SKM-1 treated with dmso at 0.1 percent for 144 hours (cell line): ENCODE measurements around the gene HBS1L.

ENCODE experiments used
- DNase-seq: peaks from one replicate; lab custom pipeline; 2025; ENCODE audit not compliant: unreplicated experiment; lab: John Stamatoyannopoulos, UW

The HBS1L gene

DNA sequence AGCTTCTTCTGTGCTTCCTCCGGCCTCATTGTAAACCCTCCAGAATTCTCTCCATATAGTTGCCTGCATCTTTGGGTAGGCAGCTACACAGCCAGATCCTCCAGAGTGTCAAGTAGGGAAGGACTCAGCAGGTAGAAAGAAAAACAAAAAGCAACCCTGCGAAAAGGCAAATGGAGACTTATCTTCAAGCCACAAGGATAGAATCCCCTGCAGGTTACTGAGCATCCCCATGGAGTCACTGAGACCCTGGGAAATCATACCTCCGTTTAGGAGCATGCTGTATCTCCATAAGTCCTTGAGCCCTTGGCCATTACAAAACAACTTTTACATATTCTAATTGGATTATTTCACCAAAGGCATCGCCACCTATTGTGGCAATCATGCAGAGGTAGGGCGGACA is 133.3 kb downstream of the HBS1L start:
- no peak for DNase-seq

DNA sequence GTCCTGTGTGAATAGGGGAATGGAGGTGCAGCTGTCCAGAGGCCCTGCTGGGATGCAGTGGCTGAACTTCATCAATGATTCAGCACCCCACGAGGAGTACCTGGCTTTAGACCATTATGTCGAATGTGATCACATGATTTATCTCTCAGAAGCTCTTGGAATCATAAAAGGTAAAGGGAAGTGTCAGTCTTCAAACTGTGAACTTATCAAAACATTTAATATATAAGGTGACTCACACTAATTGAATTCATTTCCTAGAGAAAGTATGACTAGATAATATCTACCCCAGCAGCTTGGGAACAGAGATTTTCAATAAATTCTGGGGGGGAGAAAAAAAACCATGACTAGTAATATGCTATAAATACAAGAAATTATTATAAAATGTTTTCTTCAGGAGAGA is 134.2 kb downstream of the HBS1L start:
- DNase-seq, result no peak

GRCh38 chr6:134918418-134918961 is 136.1 kb downstream of the HBS1L start:
- DNase-seq, result no peak

GRCh38 chr6:134911547-134911946 is 143.1 kb downstream of the HBS1L start:
- DNase-seq, result no peak

DNA sequence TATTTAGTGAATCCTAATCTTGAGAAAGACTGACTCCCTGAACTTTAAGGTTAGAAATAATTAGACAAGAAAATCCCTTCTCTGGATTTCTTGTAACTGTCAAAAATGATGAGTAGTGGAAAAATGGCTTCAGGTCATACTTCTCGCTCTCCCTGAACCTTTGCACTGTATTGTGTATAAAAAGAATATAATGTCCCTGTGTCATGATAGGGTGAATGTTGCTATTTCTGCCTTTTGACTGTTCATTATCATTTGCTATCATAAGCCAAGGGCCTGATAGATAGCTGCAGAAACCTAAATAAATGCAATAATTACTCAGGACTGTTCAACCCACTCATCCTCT is 144.1 kb downstream of the HBS1L start:
- DNase-seq, result no peak
